ENCODE results near the gene RHBDF2.

DNA sequence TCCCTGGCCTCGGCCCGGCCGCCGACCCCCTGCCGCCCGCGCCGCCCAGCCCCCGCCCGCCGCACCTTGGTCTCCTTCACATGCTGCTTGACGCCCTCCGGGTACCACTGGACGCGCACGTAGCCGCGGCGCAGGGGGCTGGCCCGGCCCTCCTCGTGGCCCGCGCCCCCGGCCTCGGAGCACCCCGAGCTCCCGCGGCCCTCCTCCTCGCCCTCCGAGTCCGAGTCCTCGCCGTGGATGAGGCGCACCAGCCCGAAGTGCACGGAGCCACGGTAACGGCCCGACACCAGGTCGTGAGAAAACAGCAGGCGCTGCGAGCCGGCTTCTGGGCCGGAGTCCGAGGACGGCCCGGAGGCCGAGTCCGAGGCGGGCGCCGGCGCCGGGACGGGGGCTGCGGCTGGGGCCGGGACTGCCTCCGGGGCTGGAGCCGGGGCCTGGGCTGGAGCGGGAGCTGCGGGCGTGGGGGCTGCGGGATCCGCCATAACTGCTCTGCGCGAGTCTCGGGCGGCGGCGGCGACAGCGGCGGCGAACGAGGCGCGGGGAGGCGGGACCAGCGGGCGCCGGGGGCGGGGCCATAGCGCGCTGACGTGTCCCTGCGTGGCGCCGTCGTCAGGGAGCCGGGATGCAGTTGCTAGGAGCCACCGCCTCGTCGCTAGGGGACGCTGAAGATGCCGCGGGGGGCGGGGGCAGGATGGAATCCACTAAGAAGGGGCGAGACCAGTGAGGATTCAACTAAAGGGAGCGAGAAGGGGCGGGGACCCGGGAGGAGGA, 48.4 kb downstream of the RHBDF2 start, which contains the start of gene UBE2O:
- TF ChIP-seq, protein P1, sequence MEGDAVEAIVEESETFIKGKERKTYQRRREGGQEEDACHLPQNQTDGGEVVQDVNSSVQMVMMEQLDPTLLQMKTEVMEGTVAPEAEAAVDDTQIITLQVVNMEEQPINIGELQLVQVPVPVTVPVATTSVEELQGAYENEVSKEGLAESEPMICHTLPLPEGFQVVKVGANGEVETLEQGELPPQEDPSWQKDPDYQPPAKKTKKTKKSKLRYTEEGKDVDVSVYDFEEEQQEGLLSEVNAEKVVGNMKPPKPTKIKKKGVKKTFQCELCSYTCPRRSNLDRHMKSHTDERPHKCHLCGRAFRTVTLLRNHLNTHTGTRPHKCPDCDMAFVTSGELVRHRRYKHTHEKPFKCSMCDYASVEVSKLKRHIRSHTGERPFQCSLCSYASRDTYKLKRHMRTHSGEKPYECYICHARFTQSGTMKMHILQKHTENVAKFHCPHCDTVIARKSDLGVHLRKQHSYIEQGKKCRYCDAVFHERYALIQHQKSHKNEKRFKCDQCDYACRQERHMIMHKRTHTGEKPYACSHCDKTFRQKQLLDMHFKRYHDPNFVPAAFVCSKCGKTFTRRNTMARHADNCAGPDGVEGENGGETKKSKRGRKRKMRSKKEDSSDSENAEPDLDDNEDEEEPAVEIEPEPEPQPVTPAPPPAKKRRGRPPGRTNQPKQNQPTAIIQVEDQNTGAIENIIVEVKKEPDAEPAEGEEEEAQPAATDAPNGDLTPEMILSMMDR (conservative IDR thresholded peaks at IDR 0.05; ENCODE audit: low read depth, low read length), result peak; percentile 63
- no peak for TF ChIP-seq EZH2 (IDR thresholded peaks at IDR 0.05; ENCODE audit: low read length, unreplicated experiment)
- no peak for TF ChIP-seq EZH2phosphoT487 (IDR thresholded peaks at IDR 0.05; ENCODE audit: borderline replicate concordance, low read length)
